ENCODE measurements around the gene VAC14.

DNA sequence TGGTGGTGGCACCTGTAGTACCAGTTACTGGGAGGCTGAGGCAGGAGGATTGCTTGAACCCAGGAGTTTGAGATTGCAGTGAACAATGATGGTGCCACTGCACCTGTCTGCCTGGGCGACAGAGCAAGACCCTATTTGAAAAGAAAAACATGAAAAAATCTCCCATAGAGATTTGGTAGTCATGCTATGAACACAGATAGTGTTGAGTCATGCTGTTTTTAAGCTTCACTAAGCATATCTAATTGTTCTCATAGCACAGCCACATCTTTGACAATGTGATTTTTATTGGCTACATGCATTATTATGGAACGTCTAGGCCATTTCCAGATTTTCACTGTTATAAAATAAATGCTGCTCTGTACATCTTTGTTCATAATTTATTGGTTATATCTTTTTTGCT lies 148.6 kb downstream of the VAC14 start:
- no peak for TF ChIP-seq MEF2A (IDR thresholded peaks at IDR 0.05; ENCODE audit: borderline replicate concordance, low read depth)
- no peak for TF ChIP-seq JUND (IDR thresholded peaks at IDR 0.05)
- no peak for TF ChIP-seq CTCF (IDR thresholded peaks at IDR 0.05)
- TF ChIP-seq POLR2AphosphoS5 (IDR thresholded peaks at IDR 0.05; ENCODE audit: low read depth, low read length), result no peak
- no peak for TF ChIP-seq FOXJ3 (CRISPR knock-in tag; IDR thresholded peaks at IDR 0.05)
- no peak for TF ChIP-seq RAD21 (IDR thresholded peaks at IDR 0.05; ENCODE audit: low read length)
- TF ChIP-seq REST (IDR thresholded peaks at IDR 0.05; ENCODE audit: low read depth, low read length), result no peak
- no peak for TF ChIP-seq RFX5 (IDR thresholded peaks at IDR 0.05; ENCODE audit: low read length)

All from SK-N-SH (cell line).